Stimulated activated CD4-positive, alpha-beta T cell treated with anti-CD3 and anti-CD28 coated beads, Interleukin-4, amount 100 ng/mL, for 4 hours (primary cell): ENCODE measurements around the gene KRT78.
A peak's percentile ranks its signal among the peaks of the same experiment; 100 is the strongest.
"Not testable (repeated sequence)": the region's sequence is repeated elsewhere in the genome, so short reads cannot be mapped to it uniquely, and the experiment has no call there.

Experiments
- DNase-seq, 2 experiments: peaks; one replicate each; pipeline ENCODE4 v3.0.0-alpha.2; 2020

KRT78 gene

GRCh38 chr12:52848661-52849255, at the start of gene KRT78:
TSS of gene KRT78 (minus strand) at chr12:52848994. CDS start at chr12:52848930, 64 bp downstream.
- no peak for DNase-seq

DNA sequence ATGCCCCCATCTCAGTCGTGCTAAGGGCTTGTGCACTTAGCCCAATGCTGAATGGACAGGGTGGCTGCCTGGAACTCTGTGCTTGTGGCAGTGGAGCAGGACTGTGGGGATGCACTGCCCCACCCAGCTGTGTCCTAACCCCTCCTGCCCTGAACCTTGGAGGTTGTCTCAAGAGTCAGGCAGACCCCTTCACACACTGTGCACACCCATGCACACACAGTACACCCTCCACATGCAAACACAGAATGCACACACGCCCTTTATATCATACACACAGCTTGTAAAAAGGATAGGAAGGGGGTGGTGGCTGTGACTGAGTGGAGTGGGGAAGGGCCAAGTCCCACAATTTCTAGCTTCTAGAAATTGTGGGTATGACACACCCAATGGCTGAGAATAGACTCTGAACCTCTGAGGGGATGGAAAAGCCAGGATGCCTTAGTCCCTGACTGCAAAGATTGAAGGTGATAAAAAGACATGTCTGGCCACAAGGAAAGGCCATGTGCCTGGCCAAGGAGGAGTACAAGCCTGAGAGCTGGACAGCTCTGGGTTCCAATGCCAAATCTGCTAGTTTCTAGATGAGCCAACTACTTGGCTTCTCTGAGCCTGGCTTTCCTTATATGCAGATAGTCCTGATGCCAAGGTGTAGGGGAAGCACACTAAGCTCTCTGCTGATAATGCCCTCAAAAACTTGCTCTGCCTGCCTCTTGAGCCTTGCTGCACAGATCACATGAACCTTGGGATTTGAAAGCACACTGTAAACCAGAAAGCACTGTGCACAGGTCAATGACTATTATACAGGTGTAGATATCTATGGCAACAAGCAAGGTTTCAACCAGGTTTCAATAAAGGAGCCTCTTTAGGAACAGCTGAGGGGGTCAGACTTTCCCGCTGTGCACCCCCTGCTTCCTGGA, 47.7 kb upstream of the KRT78 start:
- no peak for DNase-seq

- DNase-seq: no peak
Observed at GRCh38 chr12:52895726-52896189, 47.0 kb upstream of the KRT78 start.

- no peak for DNase-seq
Observed at GRCh38 chr12:52892974-52893373, 44.2 kb upstream of the KRT78 start.

DNA sequence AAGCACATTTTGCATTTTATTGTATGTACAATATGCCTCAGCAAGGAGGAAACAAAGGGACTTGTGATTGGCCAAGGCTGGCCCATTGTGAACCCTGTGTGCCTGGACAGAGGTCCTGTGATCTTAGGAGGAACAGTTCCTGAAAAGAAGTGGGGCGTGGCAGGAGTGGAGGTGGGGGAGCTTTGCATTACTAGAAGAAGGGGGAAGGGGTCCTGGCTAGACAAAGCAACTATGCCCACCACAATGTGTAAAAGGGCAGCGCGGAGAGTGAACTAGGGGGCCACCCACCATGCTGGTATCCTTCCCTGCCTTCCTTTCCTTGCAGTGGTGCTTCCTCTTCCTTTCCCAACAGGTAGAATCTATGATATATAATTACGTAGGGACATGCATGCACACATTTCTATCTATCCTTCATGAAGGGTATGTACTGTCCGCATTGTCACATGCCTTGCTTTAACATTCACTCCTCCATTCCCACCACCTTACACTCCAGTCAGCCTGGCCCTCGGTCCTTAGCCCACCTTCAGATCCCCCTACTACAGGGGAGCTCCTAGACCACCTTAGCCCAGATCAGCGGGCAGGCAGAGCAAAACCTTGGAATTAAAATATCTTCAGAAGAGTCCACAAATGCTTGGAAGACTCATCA, 43.5 kb upstream of the KRT78 start:
- DNase-seq: no peak

- no peak for DNase-seq
Observed at GRCh38 chr12:52891044-52891443, 42.2 kb upstream of the KRT78 start.

- no peak for DNase-seq
Observed at GRCh38 chr12:52890417-52890816, 41.6 kb upstream of the KRT78 start.

GRCh38 chr12:52884526-52885293, 35.9 kb upstream of the KRT78 start:
- DNase-seq: peak; percentile 68 to 78

GRCh38 chr12:52880499-52880898, 31.7 kb upstream of the KRT78 start:
- DNase-seq: not testable (repeated sequence)

- DNase-seq: peak; percentile 53 to 66
Observed at GRCh38 chr12:52879394-52880351, 30.9 kb upstream of the KRT78 start.

DNA sequence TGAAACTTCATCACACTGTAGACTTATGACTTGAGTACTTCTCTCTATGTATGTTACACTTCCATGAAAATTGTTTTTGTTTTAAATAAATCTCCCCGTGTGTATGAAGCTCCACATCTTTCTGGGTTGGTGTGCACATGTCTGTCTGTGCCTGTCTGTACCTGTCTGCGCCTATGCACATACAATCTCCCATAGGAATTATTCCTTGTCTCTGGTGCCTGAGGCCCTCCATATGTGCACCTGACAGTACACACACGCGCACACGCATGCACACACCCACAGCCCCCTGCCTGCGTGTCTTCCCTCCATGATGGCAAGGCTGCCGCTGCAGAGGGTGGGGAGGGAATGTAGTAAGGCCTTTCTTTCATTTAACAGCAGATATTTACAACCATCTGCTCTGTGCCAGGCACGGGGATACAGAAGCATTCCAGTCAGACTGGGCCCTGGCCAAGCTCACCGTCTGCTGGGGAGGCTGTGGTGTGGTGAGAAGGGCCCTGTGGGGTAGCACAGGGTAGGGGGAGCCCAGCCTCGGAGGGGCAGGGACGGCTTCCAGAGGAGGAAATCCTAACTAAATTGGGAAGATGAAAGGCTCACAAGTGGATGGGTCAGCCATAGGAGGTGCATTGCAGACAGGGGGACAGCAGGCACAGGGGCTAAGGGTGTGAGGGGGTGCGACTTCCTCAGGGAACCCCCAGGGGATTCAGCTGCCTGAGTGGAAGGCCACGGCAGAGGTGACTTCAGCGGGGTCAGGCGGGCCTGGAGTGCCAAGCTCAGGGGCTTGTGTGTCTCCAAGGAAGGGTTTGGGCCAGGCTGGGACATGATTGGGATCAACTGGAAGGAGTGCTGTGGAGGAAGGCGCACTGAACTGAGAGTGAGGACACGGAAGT, 30.0 kb upstream of the KRT78 start:
- no peak for DNase-seq

- DNase-seq: no peak
Observed at GRCh38 chr12:52877242-52877641, 28.4 kb upstream of the KRT78 start.

DNA sequence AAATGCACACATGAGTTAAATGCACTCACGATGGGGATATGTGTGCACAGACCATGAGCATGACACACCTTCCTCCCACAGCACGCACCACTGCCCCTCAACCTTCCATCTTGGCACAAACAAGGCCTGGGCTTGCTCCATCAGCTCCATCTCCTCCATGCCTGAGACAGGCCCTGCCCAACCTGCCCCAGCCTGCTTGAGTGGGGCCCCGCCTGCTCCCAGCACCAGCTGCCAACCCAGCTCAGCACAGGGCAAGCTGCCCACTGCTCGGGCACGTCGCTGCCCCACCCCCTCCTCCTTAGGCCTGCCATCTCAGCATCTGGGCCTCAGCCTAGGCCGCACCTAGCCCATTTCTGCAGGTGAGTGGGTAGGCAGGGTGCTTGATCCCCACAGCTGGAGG, 27.6 kb upstream of the KRT78 start:
- no peak for DNase-seq

- DNase-seq: no peak
Observed at GRCh38 chr12:52874573-52875435, 26.0 kb upstream of the KRT78 start.

DNA sequence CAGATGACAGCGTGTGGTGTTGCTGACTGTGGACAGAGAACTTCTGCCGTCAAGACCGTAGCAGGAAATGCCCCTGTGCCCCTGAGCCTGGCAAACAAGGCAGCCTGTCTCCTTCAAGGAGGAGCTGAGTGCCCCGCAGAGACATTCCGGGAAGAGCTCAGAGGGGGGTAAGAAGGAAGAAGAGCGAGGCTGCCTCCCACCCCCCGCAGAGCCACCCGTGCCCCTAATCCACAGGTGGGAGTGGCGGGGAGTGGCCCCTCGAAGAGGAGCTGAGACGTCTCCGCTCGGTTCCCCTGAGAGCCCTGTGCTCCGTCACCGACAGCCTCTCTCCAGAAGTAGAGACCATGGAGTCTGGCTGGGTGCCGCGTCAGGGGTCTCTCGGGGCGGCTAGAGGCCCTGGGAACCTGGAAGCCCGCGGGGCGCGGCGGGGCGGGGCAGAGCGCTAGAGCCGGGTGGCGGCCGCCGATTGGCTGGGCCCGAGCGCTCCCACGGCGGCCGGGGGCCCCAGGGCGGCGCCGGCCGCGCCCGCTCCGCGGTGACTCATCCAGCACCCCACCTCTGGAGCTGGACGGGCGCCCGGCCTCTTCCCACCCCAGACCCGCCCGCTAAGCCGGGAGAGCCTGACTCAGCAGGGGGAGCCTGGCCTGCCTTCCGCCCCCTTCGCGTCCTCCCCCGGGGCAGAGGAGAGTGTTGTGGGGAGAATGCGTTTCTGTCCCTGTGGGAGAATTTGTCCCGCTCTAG, 25.2 kb upstream of the KRT78 start:
- DNase-seq: peak; percentile 57 to 59

- DNase-seq: no peak
Observed at GRCh38 chr12:52873513-52873831, 24.7 kb upstream of the KRT78 start.

GRCh38 chr12:52872644-52873389, 24.0 kb upstream of the KRT78 start:
- DNase-seq: no peak
